Measurements from ENCODE around the gene TPX2. TPM values are rescaled to one million over a fixed set of nuclear protein-coding genes. Genes with fewer than 3 reads are reported as not detected.
A peak's percentile ranks its signal among the peaks of the same experiment; 100 is the strongest.

Gene TPX2
- total and polyA plus RNA-seq, 2 experiments from 2014 or later: 12.3 to 120 TPM

DNA sequence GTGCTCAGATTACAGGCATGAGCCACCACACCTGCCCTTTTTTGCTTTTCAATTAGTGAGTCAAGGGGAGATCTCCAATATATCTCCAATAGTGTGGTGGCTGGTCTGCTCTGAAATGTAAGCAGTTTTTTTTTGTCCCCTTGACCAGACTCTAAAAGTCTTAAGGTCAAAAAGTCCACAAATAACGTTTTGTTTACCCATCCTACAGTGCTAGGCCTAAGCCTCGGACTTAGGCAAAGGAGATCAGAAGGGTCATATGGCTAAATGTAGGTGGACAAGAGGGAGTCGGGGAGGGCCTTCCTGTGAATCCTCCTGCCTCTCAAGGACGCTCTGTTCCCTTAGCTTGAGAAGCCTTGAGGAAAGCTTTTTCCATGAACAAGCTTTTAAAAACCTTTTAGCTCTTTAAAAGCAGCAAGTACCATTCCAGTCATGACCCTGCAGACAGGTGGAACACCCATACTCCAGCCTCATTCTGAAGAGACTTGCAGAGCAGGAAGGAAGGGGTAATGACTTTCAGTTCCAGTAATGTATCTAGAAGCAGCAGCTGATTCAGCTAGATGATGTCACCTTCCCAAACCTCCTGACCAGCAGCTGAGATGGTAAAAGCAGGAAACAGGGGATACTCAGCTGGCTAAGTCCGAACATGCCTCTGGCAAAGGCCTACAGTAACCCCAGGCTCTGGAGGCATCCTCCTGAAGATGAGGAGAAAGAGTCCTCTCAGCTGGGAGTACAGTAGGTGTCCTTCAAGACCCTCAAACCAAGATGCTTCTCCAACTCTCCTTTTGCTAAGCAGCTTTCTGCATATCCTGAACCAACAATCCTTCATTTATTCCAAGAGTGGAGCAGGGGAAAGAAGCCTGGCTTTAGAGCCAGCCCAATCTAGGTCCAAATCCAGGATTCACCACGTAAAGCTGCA, 40.0 kb upstream of the TPX2 start:
- Histone ChIP-seq H3K4me3 (no peak overlapping the region), H3K27me3 (no peaks in the 10 kb centered on the region), H3K9me3 (ENCODE audit: low read depth) (no peaks in the 10 kb centered on the region), H3K36me3 (no peaks in the 10 kb centered on the region), H3K27ac (peak overlapping the region; percentile 21), H3K4me1 (ENCODE audit: low read depth) (peaks cover 4% of the 10 kb centered on the region)
- DNase-seq (ENCODE audit: low read depth in 1 of 2, low spot score in 1 of 2): peak in 1 of 2 donors; percentile 88
- TF ChIP-seq CTCF (IDR thresholded peaks at IDR 0.05; ENCODE audit: low read depth, low read length): no peak

DNA sequence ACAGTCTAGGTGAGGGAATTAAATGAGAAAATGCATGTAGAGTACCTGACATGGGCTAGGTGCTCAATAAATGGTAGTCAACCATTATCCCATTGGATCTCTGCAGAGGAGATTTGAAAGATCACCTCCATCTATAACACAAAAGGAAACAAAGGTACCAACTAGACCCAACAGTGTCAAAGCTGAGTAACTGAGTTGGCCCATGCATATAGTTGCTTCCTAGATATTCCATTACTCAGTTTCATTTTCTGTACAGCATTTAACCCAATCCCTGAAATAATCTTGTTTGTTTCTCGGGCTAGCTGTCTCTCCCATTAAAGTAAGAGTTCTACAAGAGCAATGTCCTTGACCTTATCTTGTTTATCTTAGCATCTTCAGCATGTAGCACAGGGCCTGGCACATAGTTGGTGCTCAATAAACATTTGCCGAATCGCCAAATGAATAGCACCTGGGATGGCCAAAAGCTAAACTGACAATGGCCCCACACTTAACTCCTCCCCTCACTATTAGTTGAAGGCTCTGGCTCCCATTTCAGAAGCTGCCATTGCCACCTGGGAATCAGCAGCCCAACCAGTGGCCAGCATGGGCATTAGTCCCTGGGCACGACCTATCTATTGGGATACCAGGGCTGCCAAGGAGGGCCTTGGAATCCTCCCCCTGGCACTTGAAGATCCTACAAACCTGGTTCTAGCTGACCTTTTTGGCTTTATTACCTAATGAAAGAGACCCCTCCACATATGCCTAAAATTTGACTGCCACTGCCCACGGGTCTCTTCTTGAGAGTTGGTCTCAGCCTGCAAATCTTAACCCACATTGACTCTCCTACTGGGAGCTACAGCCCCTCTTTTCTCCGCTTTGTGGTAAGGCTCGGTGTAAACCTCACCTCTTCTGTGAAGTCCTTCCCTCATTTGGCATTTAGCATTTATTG, 39.0 kb upstream of the TPX2 start:
- no peak for TF ChIP-seq CTCF (IDR thresholded peaks at IDR 0.05; ENCODE audit: low read depth, low read length)
- no peak overlapping the region for H3K27ac ChIP-seq
- no peak for DNase-seq (ENCODE audit: low read depth in 1 of 2, low spot score in 1 of 2)
- H3K9me3 ChIP-seq (ENCODE audit: low read depth): no peaks in the 10 kb centered on the region
- H3K36me3 ChIP-seq: no peaks in the 10 kb centered on the region
- H3K27me3 ChIP-seq: no peaks in the 10 kb centered on the region
- H3K4me1 ChIP-seq (ENCODE audit: low read depth): no peaks in the 10 kb centered on the region
- H3K4me3 ChIP-seq: no peak overlapping the region

DNA sequence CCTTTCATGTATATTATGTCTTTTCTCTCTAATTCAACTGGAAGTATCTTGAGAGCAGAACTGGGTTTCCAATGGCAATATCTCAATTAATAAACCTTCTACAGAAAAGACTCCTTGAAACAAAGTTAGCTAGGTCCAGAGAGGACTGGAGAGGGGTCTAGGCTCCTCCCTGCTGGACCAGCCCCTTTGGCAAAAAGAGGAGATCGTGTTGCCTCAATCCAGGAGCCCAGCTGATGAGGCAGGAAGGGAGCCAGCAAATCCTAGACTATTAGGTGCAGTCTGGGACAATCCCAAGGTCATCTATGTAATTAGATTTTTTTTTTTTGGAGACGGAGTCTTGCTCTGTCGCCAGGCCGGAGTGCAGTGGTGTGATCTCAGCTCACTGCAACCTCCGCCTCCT, 38.3 kb upstream of the TPX2 start:
- H3K4me1 ChIP-seq (ENCODE audit: low read depth): no peaks in the 10 kb centered on the region
- no peaks in the 10 kb centered on the region for H3K9me3 ChIP-seq (ENCODE audit: low read depth)
- DNase-seq (ENCODE audit: low read depth in 1 of 2, low spot score in 1 of 2): no peak
- no peak overlapping the region for H3K27ac ChIP-seq
- no peak for TF ChIP-seq CTCF (IDR thresholded peaks at IDR 0.05; ENCODE audit: low read depth, low read length)
- H3K4me3 ChIP-seq: no peak overlapping the region
- no peaks in the 10 kb centered on the region for H3K27me3 ChIP-seq
- no peaks in the 10 kb centered on the region for H3K36me3 ChIP-seq

DNA sequence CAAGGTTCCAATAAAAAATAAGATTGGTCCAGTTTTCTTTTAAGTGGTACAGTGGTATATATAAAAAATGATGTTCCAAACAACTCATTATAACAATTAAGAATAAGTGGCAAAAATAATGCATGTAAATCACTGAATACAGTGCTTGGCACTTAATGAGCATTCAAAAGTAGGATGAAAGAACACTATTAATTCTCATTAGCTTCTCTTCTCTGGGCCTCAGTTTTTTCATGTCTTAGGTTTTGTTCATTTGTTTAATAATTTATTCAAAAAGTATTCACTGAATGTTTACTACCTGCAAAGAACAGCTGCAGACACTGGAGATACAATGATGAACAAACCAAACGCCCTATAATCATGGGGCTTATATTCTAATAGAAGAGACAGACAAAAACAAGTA, 37.5 kb upstream of the TPX2 start:
- H3K27ac ChIP-seq: no peak overlapping the region
- no peak for DNase-seq (ENCODE audit: low read depth in 1 of 2, low spot score in 1 of 2)
- TF ChIP-seq CTCF (IDR thresholded peaks at IDR 0.05; ENCODE audit: low read depth, low read length): no peak
- H3K36me3 ChIP-seq: peaks cover 3% of the 10 kb centered on the region
- no peaks in the 10 kb centered on the region for H3K4me1 ChIP-seq (ENCODE audit: low read depth)
- H3K27me3 ChIP-seq: no peaks in the 10 kb centered on the region
- H3K9me3 ChIP-seq (ENCODE audit: low read depth): no peaks in the 10 kb centered on the region
- no peak overlapping the region for H3K4me3 ChIP-seq

DNA sequence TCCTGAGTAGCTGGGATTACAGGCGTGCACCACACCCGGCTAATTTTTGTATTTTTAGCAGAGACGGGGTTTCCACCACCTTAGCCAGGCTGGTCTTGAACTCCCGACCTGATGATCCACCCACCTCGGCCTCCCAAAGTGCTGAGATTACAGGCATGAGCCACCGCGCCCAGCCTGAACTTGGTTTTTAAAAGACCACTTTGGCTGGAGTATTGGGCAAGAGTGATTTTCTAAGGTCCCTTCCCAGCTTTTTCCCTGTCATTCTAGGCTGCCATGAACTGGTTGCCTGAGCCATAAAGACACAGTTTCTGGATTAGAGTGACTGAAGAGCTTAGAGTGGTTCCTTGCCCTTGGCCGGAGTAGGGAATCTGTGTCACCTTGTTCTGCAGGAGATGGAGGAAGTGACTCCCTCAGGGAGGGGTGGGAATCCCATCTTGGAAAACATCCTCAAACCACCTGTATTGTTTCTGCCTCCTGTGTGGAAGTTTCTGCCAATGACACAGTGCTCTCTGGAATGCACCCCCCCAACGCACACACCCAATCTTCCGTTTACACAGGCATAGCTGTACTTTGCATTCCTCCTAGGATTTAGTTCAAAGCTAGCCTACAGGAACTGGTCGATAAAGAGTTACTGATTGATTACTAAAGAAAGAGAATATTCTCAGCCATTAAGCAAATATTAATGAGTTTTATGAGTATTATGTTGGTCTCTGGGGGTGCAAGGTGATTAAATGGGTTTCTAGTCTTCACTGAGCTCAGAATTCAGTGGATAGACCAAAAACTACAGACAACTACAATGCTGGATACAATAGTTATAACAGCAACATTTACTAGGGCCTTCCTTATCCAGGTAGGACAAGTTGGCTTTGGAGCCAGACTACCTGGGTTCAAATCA, 34.6 kb upstream of the TPX2 start:
- H3K9me3 ChIP-seq (ENCODE audit: low read depth): no peaks in the 10 kb centered on the region
- TF ChIP-seq CTCF (IDR thresholded peaks at IDR 0.05; ENCODE audit: low read depth, low read length): no peak
- peak in 1 of 2 donors; percentile 45 for DNase-seq (ENCODE audit: low read depth in 1 of 2, low spot score in 1 of 2)
- H3K36me3 ChIP-seq: peaks cover 9% of the 10 kb centered on the region
- no peak overlapping the region for H3K4me3 ChIP-seq
- H3K4me1 ChIP-seq (ENCODE audit: low read depth): no peaks in the 10 kb centered on the region
- no peaks in the 10 kb centered on the region for H3K27me3 ChIP-seq
- H3K27ac ChIP-seq: no peak overlapping the region
